Forelimb muscle (tissue), 1 donor: ENCODE results near the gene TFDP2. TPM values are rescaled to one million over a fixed set of nuclear protein-coding genes. Genes with fewer than 3 reads are reported as not detected.
"Not testable (repeated sequence)": the region's sequence is repeated elsewhere in the genome, so short reads cannot be mapped to it uniquely, and the experiment has no call there.

ENCODE experiments used
- DNase-seq: peaks from one replicate; pipeline ENCODE4 v3.0.0-alpha.2; 2013; ENCODE audit warnings: low read depth
- polyA plus RNA-seq: library from polyadenylated mRNA; unstranded; fragments of 120-200 nt; gene quantifications from one replicate; pipeline ENCODE4 v1.2.1, GENCODE V29; 2013; ENCODE audit not compliant: insufficient read length

The TFDP2 gene
- polyA plus RNA-seq, 1 donor: 34.4 TPM

DNA sequence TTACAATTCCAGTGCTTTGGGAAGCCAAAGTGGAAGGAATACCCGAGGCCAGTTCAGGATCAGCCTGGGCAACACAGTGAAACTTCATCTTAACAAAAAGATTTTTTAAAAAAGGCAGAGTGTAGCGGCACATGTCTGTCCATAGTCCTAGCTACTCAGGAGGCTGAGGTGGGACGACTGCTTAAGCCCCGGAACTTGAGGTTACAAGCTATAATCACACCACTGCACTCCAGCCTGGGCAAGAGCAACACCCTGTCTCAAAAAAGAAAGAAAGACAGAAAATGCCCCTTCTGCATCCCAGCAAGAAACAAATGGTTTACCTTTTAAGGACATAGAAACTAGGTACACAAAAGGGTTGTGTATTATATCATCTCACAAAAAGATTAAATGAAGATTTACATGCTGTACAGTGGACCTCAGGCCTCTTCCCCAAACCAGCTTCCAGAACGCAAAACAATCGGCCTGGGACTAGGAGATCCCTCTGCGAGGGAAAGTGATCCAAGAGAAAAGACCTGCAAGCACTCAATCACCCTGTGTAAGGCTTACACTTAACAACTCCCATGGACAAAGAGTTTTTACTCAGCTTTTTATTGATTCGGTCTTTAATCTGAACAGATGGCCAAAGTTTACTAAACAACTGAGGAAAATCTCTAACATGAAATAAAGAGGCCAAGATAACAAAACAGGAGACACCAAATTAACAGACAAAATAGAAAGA lies 21.2 kb downstream of the TFDP2 start:
- no peak for DNase-seq

GRCh38 chr3:142124243-142124642 lies 25.1 kb downstream of the TFDP2 start:
- DNase-seq: no peak

DNA sequence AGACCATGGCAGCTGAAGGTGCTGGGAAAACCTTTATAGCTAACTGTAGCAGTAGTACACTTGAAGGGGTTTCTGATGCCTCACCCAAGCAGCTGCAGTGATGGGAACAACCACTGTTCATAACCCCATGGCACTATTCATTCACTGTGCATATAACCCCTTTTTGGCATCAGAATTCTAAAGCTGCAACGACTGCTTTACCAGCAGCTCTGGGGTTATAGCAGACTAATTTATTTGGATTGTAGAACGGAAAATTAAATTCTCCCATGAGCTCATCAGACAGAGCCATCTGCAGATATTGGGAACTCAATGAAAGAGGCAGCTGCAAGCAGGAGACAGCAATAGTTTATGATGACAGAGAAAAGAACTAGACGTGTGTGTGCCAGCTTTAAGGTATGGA lies 28.6 kb downstream of the TFDP2 start:
- DNase-seq: peak; percentile 35

DNA sequence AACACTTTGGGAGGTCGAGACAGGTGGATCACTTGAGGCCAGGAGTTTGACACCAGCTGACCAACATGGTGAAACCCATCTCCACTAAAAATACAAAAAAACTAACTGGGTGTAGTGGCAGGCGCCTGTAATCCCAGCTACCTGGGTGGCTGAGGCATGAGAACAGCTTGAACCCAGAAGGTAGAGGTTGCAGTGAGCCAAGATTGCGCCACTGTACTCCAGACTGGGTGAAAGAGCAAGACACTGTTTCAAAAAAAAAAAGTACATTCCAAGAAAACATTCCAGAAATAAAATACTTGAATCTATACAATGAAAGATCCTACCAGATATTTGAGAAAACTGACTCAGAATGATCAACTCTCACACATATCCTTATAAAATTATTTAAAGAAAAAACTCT lies 30.4 kb downstream of the TFDP2 start:
- no peak for DNase-seq

DNA sequence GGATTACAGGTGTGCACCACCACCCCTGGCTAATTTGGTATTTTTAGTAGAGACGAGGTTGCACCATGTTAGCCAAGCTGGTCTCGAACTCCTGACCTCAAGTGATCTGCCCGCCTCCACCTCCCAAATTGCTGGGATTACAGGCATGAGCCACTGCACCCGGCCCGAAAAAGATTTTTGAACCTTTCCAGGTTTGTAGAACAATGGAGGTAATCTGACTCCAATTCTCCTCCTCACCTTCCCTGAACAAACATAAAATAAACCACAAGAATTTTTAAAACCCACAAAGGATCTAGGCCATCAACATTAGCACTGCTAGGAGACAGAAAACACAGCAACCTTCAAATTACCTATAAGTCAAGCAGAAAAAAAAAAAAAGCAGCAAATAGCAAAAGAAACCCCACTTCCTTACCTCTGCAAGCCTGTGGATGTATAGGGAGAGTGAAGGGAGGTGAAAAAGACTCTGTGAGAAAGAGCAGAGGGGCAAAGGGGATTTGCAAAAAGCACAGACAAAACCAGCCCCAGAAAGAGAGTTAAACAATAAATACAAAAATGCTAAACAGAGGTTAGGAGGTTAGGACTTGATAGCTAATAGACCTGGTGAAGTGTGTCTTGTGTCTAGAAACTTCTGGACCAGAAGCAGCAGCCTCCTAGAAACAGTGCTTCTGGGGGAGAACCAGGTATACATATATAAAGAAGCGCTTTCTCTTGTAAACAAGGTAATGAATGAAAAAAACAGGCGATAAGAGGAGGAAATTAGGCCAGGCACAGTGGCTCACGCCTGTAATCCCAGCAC lies 32.1 kb downstream of the TFDP2 start:
- DNase-seq: no peak

GRCh38 chr3:142115867-142116668 lies 33.3 kb downstream of the TFDP2 start:
- DNase-seq: no peak

GRCh38 chr3:142112601-142113000 lies 36.7 kb downstream of the TFDP2 start:
- DNase-seq: no peak

DNA sequence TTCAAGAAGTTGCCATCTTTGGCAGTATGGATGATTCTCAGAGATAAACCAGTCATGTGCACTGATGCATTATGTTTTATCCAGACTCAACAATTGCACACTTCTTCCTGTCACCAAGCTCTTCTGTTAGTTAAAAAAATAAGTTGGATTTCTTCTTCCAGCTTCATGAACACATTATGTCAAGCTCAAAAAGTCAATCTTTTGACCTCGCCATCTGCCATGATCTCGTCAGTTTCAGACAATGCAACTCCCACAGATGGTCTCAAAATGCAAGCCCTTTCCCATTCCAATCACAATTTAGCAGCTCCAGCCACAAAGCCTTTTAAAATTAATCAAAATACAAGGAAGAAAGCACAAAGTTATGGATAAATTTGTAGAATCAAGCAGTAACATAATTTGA lies 42.8 kb downstream of the TFDP2 start:
- no peak for DNase-seq

- DNase-seq: no peak
Observed at GRCh38 chr3:142105991-142106390, 43.4 kb downstream of the TFDP2 start.

DNA sequence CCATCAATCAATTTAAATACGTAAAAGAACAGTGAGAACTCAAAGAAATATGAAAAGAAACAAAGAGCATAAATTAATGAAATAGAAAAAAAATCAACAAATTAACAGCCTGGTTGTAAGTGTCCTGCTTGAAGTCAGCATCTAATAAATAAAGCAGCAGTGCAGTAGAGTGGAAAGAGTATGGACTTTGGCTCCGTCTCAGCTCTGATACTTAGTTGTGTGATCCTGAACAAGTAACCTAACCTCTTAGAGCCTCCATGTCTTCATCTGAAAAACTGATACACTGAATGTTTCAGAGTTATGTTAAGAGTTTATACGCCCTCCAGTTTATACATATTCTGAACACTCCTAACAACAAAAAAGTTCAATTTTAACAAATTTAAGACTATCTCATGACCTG lies 44.6 kb downstream of the TFDP2 start:
- DNase-seq: no peak

GRCh38 chr3:142098964-142099363 lies 50.4 kb downstream of the TFDP2 start:
- DNase-seq: no peak

GRCh38 chr3:142097099-142097843 lies 52.1 kb downstream of the TFDP2 start:
- DNase-seq: no peak

- no peak for DNase-seq
Observed at GRCh38 chr3:142095841-142096240, 53.5 kb downstream of the TFDP2 start.

DNA sequence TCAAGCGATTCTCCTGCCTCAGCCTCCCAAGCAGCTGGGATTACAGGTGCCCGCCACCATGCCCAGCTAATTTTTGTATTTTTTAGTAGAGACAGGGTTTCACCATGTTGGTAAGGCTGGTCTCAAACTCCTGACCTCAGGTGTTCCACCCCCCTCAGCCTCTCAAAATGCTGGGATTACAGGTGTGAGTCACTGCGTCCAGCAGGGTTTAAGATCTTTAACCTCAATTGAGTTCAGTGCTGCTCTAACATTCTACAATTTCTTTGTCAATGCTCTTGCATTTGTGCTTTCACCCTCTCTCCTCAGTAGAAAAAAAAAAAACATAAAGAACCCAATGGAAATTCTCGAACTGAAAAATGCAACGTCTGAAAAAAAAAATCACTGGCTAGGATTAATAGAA lies 60.4 kb downstream of the TFDP2 start:
- not testable (repeated sequence) for DNase-seq

GRCh38 chr3:142088522-142088921 lies 60.8 kb downstream of the TFDP2 start:
- no peak for DNase-seq

DNA sequence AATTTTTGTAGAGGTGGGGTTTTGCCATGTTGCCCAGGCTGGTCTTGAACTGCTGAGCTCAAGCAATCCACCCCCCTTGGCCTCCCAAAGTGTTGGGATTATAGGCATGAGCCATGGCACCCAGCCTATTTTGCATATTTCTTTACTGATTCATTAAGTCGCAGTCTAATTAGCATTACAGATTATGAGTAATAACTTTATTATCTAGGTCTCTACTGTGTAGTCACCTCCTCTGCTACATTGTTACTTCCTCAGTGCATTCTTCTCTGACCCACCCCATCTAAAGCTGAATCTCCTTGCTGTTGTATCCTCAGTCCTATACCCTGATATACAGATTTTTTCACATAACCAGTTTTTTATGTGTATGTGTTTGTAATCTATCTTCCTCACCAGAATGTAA lies 61.7 kb downstream of the TFDP2 start:
- no peak for DNase-seq

- DNase-seq: no peak
Observed at GRCh38 chr3:142086581-142087090, 62.7 kb downstream of the TFDP2 start.

DNA sequence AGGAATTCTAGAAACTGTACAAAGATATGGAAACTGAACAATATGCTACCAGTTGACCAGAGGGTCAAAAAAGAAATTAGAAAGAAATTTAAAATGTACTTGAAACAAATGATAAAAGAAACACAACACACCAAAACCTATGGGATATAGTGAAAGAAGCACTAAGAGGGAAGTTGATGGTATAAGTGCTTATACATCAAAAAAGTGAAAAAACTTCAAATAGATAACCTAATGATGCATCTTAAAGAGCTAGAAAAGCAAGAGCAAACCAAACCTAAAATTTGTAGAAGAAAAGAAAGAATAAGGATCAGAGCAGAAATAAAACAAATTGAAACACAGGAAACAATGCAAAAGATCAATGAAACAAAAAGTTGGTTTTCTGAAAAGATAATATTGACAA lies 68.2 kb downstream of the TFDP2 start:
- no peak for DNase-seq

- DNase-seq: no peak
Observed at GRCh38 chr3:142077859-142078500, 71.4 kb downstream of the TFDP2 start.

DNA sequence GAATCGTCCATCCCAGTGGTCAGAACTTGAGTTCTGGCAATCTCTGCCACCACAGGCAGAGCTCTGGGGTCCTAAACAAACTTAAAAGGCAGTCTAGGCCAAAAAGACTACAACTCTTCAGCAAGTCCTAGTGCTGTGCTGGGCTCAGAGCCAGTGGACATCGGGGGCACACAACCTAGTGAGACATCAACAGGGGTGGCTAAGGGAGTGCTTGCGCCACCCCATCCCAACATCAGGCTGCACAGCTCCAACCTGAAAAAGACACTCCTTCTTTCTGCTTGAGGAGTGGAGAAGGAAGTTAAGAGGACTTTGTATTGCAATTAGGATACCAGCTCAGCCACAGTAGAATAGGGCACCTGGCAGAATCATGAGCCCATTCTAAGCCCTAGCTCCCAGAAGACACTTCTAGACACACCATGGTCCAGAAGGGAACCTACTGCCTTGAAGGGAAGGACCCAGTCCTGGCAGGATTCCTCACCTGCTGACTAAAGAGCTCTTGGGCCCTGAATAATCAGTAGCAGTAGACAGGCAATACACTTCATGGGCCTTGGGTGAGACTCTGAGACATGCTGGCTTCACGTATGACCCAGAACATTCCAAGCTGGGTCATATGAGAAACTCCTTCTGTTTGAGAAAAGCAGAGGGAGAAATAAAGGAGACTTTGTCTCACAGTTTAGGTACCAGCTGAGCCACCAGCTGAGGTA lies 72.0 kb downstream of the TFDP2 start:
- no peak for DNase-seq
